Stimulated activated naive CD8-positive, alpha-beta T cell treated with anti-CD3 and anti-CD28 coated beads, Interleukin-15, Interleukin-2, amounts not matched to agents 100 ng/mL and 50 ng/mL, for 24 hours (primary cell): ENCODE results near the gene MLXIP.

Source experiments
- H3K27ac Mint-ChIP-seq: one replicate; pipeline ENCODE4 v1.8.0; 2021; ENCODE audit warnings: mild to moderate bottlenecking, mixed read lengths
- H3K27me3 Mint-ChIP-seq: one replicate; pipeline ENCODE4 v1.8.0; 2021; ENCODE audit warnings: mixed read lengths
- H3K36me3 Mint-ChIP-seq: one replicate; pipeline ENCODE4 v1.8.0; 2021; ENCODE audit warnings: low read depth, mixed read lengths
- H3K4me1 Mint-ChIP-seq: one replicate; pipeline ENCODE4 v1.8.0; 2021; ENCODE audit warnings: low read depth, mixed read lengths
- H3K4me3 Mint-ChIP-seq: one replicate; pipeline ENCODE4 v1.8.0; 2021; ENCODE audit warnings: mild to moderate bottlenecking, mixed read lengths
- H3K9me3 Mint-ChIP-seq: one replicate; pipeline ENCODE4 v1.8.0; 2021; ENCODE audit warnings: mixed read lengths

MLXIP gene

DNA sequence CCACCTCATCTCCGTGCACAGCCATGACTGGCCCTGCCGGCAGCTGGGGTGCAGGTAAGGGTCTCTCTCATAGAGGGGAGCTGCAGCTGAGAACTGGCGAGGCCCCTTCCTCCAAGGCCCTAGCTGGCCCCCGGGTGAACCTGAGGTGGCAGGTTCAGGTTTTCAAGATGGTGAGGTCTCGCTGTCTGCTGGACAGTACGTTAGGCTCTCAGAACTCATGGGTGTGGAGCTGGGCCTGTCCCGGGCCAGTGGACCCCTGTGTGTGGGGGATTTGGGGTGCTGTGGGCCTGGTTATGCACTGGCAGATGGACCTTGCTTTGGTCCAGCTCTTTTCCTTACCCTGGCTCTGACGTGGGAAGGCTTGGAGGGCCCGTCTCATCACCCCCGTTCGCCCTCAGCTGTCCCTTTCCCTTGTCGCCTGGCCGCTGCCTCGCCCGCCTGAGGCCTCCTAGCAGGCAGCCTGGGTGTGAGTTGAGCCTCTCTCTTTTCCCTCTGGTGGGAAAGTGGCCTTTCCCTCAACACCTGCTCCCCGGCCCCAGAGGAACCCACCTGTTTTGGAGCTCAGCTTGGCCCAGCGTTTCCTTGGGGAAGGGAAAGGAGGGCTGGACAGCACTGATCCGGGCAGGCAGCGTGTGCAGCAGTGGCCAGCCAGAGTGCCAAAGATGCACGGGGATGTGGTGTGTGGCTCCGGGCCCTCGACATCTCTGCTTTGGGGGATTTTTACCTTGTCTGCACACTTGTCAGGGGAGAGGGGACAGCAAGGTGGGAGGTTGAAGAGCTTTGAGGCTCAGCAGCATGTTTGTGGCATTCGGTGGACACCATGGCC is 67.2 kb downstream of the MLXIP start:
- Mint-ChIP-seq H3K4me1 (no peaks in the 10 kb centered on the region), H3K27ac (no peak overlapping the region), H3K9me3 (no peaks in the 10 kb centered on the region), H3K27me3 (no peaks in the 10 kb centered on the region), H3K4me3 (no peak overlapping the region), H3K36me3 (peaks cover 10% of the 10 kb centered on the region)

- Mint-ChIP-seq H3K9me3 (no peaks in the 10 kb centered on the region), H3K27me3 (no peaks in the 10 kb centered on the region), H3K27ac (no peak overlapping the region), H3K4me1 (no peaks in the 10 kb centered on the region), H3K36me3 (peaks cover 6% of the 10 kb centered on the region), H3K4me3 (no peak overlapping the region)
Measured at GRCh38 chr12:122147514-122148290, 69.1 kb downstream of the MLXIP start.

GRCh38 chr12:122148657-122149056 is 70.1 kb downstream of the MLXIP start:
- H3K9me3 Mint-ChIP-seq, result no peaks in the 10 kb centered on the region
- no peak overlapping the region for H3K4me3 Mint-ChIP-seq
- H3K4me1 Mint-ChIP-seq, result no peaks in the 10 kb centered on the region
- H3K36me3 Mint-ChIP-seq, result peaks cover 5% of the 10 kb centered on the region
- no peak overlapping the region for H3K27ac Mint-ChIP-seq
- H3K27me3 Mint-ChIP-seq, result no peaks in the 10 kb centered on the region

GRCh38 chr12:122150127-122150681 is 71.6 kb downstream of the MLXIP start:
- H3K27me3 Mint-ChIP-seq, result no peaks in the 10 kb centered on the region
- no peak overlapping the region for H3K27ac Mint-ChIP-seq
- no peaks in the 10 kb centered on the region for H3K36me3 Mint-ChIP-seq
- no peaks in the 10 kb centered on the region for H3K4me1 Mint-ChIP-seq
- H3K9me3 Mint-ChIP-seq, result no peaks in the 10 kb centered on the region
- no peak overlapping the region for H3K4me3 Mint-ChIP-seq

DNA sequence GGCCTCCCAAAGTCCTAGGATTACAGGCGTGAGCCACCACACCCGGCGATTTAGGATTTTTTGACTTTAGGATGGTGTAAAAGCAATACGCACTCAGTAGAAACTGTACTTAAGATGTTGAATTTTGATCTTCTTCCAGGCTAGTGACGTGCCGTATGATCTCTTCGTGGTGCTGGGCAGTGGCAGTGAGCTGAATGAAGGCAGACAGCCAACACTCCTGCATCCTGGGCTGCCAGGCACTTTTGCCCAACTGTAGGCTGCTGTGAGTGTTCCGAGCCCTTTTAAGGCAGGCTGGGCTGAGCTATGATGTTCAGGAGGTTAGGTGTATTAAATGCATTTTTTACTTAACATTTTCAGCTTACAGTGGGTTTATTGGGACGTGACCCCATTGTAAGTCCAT is 74.2 kb downstream of the MLXIP start:
- Mint-ChIP-seq H3K9me3 (no peaks in the 10 kb centered on the region), H3K27me3 (no peaks in the 10 kb centered on the region), H3K4me1 (no peaks in the 10 kb centered on the region), H3K36me3 (no peaks in the 10 kb centered on the region), H3K4me3 (no peak overlapping the region), H3K27ac (no peak overlapping the region)

DNA sequence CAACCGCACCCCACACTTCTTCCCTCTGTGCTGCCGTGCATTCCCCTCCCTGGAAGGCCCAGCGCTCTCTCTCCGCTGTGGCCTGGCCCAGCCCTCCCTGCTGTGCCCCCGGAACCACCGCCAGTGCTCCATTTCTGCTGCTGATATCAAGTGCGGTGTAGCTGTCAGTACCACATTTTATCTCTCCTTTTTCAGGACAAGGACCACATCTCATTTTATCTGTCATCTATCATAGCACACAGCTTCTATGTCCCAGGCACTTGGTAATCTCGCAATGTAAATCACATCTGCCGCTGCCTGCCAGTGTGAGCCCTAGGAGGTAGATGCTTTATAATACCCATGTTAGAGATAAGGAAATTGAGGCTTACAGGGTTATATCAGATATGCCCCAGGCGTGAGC is 77.1 kb downstream of the MLXIP start:
- H3K9me3 Mint-ChIP-seq, result no peaks in the 10 kb centered on the region
- no peak overlapping the region for H3K27ac Mint-ChIP-seq
- H3K4me3 Mint-ChIP-seq, result no peak overlapping the region
- H3K27me3 Mint-ChIP-seq, result no peaks in the 10 kb centered on the region
- H3K4me1 Mint-ChIP-seq, result no peaks in the 10 kb centered on the region
- H3K36me3 Mint-ChIP-seq, result no peaks in the 10 kb centered on the region

DNA sequence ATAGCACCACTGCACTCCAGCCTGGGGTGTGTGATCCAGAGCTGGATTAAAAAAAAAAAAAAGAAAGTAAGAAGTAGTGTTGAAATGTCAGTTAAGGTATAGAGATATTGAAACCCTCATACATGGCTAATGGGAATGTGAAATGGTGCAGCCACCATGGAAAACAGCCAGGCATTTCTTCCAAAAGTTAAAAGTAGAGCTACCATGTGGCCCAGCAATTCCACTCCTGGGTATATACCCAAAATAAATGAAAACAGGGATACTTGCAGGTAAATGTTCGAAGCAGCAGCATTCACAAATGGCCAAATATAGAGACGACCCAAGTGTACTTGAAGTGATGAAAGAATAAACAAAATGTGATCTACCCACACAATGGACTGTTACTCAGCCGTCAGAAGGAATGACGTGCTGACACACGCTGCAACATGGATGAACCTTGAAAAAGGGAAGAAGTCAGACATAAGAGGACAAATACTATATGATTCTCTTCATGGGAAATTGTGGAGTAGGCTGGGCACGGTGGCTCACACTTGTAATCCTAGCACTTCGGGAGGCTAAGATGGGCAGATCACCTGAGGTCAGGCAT is 80.2 kb downstream of the MLXIP start:
- Mint-ChIP-seq H3K36me3 (no peaks in the 10 kb centered on the region), H3K27ac (no peak overlapping the region), H3K4me1 (peaks cover 17% of the 10 kb centered on the region), H3K4me3 (no peak overlapping the region), H3K27me3 (no peaks in the 10 kb centered on the region), H3K9me3 (no peaks in the 10 kb centered on the region)

GRCh38 chr12:122159882-122160281 is 81.3 kb downstream of the MLXIP start:
- H3K27me3 Mint-ChIP-seq, result no peaks in the 10 kb centered on the region
- H3K9me3 Mint-ChIP-seq, result no peaks in the 10 kb centered on the region
- H3K36me3 Mint-ChIP-seq, result no peaks in the 10 kb centered on the region
- no peak overlapping the region for H3K27ac Mint-ChIP-seq
- peaks cover 18% of the 10 kb centered on the region for H3K4me1 Mint-ChIP-seq
- H3K4me3 Mint-ChIP-seq, result no peak overlapping the region

GRCh38 chr12:122160761-122161160 is 82.2 kb downstream of the MLXIP start:
- Mint-ChIP-seq H3K4me1 (peaks cover 21% of the 10 kb centered on the region), H3K27me3 (no peaks in the 10 kb centered on the region), H3K27ac (no peak overlapping the region), H3K4me3 (no peak overlapping the region), H3K9me3 (no peaks in the 10 kb centered on the region), H3K36me3 (no peaks in the 10 kb centered on the region)

DNA sequence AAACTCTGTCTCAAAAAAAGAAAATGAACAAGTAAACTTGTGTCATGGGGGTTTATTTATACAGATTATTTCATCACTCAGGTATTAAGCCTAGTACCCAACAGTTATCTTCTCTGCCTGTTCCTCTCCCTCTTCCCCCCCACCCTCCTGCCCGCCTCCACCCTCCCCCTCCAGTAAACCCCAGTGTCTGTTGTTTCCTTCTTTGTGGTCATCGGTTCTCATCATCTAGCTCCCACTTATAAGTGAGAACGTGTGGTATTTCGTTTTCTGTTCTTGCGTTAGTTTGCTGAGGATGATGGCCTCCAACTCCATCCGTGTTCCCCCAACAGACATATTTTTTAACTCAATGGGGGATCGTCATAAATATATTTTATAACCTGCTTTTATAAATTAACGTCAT is 83.1 kb downstream of the MLXIP start:
- no peaks in the 10 kb centered on the region for H3K36me3 Mint-ChIP-seq

DNA sequence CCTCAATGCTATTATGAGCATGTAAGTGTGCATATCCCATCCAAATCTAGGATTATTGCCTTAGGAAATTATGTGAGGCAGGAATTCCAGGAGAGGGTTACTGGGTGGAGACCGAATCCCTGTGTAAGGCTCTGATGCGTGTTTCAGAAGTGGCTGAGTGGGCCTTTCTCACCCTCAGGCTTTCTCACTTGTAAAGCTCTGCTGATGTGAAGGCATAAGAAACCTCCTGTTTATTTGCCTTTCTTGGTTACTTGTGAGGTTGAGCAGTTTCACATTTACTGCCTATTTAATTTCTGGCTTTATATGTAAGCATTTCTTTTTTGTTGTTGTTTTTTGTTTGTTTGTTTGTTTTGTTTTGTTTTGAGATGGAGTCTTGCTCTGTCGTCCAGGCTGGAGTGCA is 84.4 kb downstream of the MLXIP start:
- H3K4me3 Mint-ChIP-seq, result no peak overlapping the region

More for the DNA sequence above, 83.1 kb downstream of the MLXIP start:
- Mint-ChIP-seq H3K4me3 (no peak overlapping the region), H3K4me1 (peaks cover 21% of the 10 kb centered on the region), H3K9me3 (no peaks in the 10 kb centered on the region), H3K27ac (no peak overlapping the region), H3K27me3 (no peaks in the 10 kb centered on the region)

DNA sequence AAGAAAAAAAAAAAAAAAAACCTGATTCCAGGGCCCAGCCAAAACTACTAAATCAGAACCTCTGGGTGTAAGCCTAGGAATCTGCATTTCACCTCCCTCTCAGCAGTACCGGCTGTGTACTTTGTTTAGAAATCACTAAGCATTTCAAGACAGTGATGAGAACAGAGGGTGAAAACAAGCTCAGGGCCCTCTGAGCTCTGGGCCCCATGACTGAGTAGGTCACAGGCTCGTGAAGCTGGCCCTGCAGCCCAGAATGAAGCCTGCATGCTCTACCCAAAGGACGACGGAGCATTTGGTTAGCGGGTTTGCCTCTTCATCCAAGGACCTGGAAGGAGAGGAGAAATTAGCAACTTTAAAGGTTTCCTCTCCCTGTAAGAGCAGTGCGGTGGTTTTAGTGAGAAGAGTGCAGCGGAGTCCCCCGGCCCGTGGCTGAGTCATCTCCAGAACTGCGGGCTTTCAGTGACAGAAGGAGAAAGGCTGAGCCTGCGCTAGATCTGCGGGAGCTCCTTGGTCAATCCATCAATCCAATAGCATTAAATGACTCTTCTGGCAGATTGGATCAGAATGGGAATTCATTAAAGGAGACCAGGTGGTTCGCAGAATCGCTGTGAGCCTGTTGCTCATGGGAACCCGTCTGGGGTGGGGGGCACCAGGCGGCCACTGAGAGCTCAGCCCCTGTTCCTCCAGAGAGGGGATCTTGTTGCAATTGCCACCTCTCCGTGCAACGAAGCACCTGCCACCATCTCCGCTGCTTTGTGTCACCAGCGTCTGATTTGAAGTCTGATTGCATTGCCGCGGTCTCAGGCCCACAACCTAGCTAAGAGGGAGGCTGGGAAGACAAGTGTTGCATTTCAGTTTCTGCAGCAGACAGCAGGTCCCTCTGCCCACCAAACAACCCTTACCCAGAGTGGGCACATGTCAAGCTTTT is 88.1 kb downstream of the MLXIP start:
- H3K9me3 Mint-ChIP-seq, result no peaks in the 10 kb centered on the region
- peaks cover 3% of the 10 kb centered on the region for H3K27me3 Mint-ChIP-seq
- H3K4me3 Mint-ChIP-seq, result no peak overlapping the region
- peaks cover 22% of the 10 kb centered on the region for H3K4me1 Mint-ChIP-seq
- H3K36me3 Mint-ChIP-seq, result no peaks in the 10 kb centered on the region
- H3K27ac Mint-ChIP-seq, result no peak overlapping the region

More for the DNA sequence above, 84.4 kb downstream of the MLXIP start:
- no peaks in the 10 kb centered on the region for H3K36me3 Mint-ChIP-seq
- H3K9me3 Mint-ChIP-seq, result no peaks in the 10 kb centered on the region
- H3K27ac Mint-ChIP-seq, result no peak overlapping the region
- H3K4me1 Mint-ChIP-seq, result peaks cover 24% of the 10 kb centered on the region
- no peaks in the 10 kb centered on the region for H3K27me3 Mint-ChIP-seq

DNA sequence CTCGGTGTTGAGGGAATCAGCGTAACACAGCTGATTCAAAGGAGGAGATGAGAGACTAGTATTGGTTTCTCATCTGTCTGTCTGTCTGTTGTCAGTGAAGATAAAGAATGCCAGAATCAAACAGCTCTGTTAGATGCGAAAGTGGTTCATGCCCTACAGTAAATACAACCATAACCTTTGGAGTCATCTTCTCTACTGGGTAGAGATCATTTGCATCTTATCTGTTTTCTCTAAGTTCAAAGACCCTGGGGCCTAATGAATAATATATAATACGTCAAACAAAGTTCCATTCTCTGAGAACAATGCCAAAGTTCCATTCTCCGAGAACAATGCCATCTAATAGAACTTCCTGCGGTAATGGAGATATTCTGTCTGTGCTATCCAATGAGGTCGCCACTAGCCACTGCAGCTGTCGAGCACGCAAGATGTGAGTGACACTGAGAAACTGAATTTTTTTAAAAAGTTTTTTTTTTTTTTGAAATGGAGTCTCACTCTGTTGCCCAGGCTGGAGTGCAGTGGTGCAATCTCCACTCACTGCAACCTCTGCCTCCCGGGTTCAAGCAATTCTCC is 88.9 kb downstream of the MLXIP start:
- Mint-ChIP-seq H3K9me3 (no peaks in the 10 kb centered on the region), H3K4me3 (no peak overlapping the region), H3K27ac (no peak overlapping the region), H3K27me3 (peaks cover 3% of the 10 kb centered on the region), H3K36me3 (no peaks in the 10 kb centered on the region), H3K4me1 (peaks cover 14% of the 10 kb centered on the region)

DNA sequence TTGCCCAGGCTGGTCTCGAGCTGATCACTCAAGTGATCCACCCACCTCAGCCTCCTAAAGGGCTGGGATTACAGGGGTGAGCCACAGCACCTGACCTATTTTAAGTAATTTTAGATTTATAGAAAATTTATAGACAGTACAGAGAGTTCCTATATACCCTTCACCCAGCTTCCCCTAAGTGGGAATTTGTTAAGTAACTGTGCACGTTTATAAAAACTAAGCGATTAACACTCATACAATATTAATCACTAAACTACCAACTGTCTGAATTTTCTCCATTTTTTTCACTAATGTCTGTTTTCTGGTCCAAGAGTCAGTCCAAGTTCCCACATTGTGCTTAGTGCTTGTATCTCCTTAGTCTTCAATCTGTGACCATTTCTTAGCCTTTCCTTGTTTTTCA is 89.9 kb downstream of the MLXIP start:
- Mint-ChIP-seq H3K36me3 (no peaks in the 10 kb centered on the region), H3K4me1 (peaks cover 8% of the 10 kb centered on the region), H3K4me3 (no peak overlapping the region), H3K27ac (no peak overlapping the region), H3K27me3 (peaks cover 3% of the 10 kb centered on the region), H3K9me3 (no peaks in the 10 kb centered on the region)
